RWPE2 (cell line): ENCODE results near the gene CISD1.
A peak's percentile ranks its signal among the peaks of the same experiment; 100 is the strongest.

Source experiments
- ATAC-seq: fragments of 200-7000 bp; cut with Tn5 transposase; 3 replicates; pipeline ENCODE4 v1.9.1; 2021; ENCODE audit warnings: low read depth
- DNase-seq: peaks from one replicate; pipeline ENCODE4 v3.0.0-alpha.2; 2020; ENCODE audit warnings: low spot score
- H3K27ac ChIP-seq: fragments of 450-650 bp; 2 replicates; pipeline ENCODE4 v1.5.1; 2017; ENCODE audit warnings: mild to moderate bottlenecking; ENCODE audit not compliant: poor library complexity, severe bottlenecking
- H3K27me3 ChIP-seq: fragments of 250-450 bp; sonication (Bioruptor Pico); 2 replicates; pipeline ENCODE4 v1.5.1; 2021; ENCODE audit warnings: mild to moderate bottlenecking, moderate library complexity; ENCODE audit not compliant: insufficient read depth, poor library complexity, severe bottlenecking
- H3K36me3 ChIP-seq: fragments of 250-450 bp; sonication (Bioruptor Pico); 2 replicates; pipeline ENCODE4 v1.5.1; 2020; ENCODE audit warnings: low read depth, mild to moderate bottlenecking, moderate library complexity
- H3K4me1 ChIP-seq: fragments of 250-450 bp; sonication (Bioruptor Pico); 2 replicates; pipeline ENCODE4 v1.5.1; 2021; ENCODE audit warnings: mild to moderate bottlenecking, moderate library complexity; ENCODE audit not compliant: insufficient read depth, poor library complexity, severe bottlenecking
- H3K4me3 ChIP-seq: fragments of 250-450 bp; sonication (Bioruptor Pico); 2 replicates; pipeline ENCODE4 v1.5.1; 2021; ENCODE audit warnings: mild to moderate bottlenecking, moderate library complexity; ENCODE audit not compliant: severe bottlenecking
- H3K9me3 ChIP-seq: fragments of 250-450 bp; sonication (Bioruptor Pico); 2 replicates; pipeline ENCODE4 v1.5.1; 2021; ENCODE audit warnings: mild to moderate bottlenecking, moderate library complexity; ENCODE audit not compliant: severe bottlenecking
- TF ChIP-seq, protein P1 (sequence below): fragments of 450-650 bp; IDR thresholded peaks from one replicate; pipeline ENCODE4 v1.5.1; 2017; ENCODE audit warnings: mild to moderate bottlenecking, moderate library complexity; ENCODE audit not compliant: poor library complexity, severe bottlenecking

Gene CISD1

DNA sequence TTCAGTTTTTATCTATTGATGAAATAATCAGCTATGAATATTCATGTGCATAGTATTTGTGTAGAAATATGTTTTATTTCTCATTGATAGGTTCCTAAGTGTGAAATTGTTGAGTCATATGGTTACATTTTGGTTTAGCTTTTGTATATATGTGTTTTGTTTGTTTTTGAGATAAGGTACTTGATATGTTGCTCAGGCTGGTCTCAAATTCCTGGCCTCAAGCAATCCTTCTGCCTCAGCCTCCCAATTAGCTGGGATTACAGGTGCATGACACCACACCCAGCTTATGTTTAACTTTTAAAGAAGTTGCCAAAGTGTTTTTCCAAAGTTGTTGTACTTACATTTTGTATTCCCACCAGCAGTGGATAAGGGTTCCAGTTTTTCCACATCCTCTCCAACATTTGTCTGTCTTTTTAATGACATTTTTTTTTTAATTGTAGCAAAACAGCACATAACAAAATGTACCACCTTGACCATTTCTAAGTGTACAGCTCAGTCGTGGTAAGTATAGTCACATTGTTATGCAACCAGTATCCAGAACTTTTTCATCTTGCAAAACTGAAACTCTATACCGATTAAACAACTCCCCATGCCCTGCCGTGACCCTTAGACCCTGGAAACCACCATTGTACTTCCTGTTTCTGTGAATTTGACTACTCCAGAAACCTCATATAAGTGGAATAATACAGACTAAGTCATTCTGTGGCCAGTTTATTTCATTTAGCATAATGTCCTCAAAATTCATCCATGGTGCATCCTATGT is 53.3 kb downstream of the CISD1 start:
- Histone ChIP-seq H3K36me3 (no peaks in the 10 kb centered on the region), H3K4me3 (no peak overlapping the region), H3K27ac (no peak overlapping the region), H3K27me3 (no peaks in the 10 kb centered on the region), H3K4me1 (peaks cover 6% of the 10 kb centered on the region), H3K9me3 (no peaks in the 10 kb centered on the region)
- TF ChIP-seq, protein P1, sequence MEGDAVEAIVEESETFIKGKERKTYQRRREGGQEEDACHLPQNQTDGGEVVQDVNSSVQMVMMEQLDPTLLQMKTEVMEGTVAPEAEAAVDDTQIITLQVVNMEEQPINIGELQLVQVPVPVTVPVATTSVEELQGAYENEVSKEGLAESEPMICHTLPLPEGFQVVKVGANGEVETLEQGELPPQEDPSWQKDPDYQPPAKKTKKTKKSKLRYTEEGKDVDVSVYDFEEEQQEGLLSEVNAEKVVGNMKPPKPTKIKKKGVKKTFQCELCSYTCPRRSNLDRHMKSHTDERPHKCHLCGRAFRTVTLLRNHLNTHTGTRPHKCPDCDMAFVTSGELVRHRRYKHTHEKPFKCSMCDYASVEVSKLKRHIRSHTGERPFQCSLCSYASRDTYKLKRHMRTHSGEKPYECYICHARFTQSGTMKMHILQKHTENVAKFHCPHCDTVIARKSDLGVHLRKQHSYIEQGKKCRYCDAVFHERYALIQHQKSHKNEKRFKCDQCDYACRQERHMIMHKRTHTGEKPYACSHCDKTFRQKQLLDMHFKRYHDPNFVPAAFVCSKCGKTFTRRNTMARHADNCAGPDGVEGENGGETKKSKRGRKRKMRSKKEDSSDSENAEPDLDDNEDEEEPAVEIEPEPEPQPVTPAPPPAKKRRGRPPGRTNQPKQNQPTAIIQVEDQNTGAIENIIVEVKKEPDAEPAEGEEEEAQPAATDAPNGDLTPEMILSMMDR: no peak
- ATAC-seq: peak; percentile 33; the same call in 1 of the 3 replicates
- DNase-seq: no peak

DNA sequence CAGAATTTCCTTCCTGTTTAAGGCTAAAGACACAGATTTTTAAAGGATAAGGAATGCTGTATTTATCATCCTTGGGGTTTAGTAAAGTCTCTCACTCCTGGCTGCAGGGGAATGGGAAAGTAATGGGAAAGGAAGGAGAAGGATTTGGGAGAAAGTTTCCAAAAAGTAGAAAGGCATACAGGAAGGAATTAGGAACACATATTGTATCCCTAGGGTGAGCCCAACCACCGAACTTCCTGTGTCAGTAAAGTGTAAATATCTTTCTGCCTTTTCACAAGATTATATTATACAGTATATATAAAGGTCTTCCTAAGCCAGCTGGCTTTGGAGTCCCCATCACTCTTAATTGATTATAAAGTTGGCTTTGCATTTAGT is 53.9 kb downstream of the CISD1 start:
- DNase-seq (no peak), ATAC-seq (no peak; the same call in 2 of the 3 replicates)
- no peak overlapping the region for H3K4me3 ChIP-seq
- no peaks in the 10 kb centered on the region for H3K9me3 ChIP-seq
- H3K27me3 ChIP-seq: no peaks in the 10 kb centered on the region
- H3K4me1 ChIP-seq: peaks cover 6% of the 10 kb centered on the region
- no peak overlapping the region for H3K27ac ChIP-seq
- H3K36me3 ChIP-seq: no peaks in the 10 kb centered on the region
- TF ChIP-seq, protein P1: no peak

DNA sequence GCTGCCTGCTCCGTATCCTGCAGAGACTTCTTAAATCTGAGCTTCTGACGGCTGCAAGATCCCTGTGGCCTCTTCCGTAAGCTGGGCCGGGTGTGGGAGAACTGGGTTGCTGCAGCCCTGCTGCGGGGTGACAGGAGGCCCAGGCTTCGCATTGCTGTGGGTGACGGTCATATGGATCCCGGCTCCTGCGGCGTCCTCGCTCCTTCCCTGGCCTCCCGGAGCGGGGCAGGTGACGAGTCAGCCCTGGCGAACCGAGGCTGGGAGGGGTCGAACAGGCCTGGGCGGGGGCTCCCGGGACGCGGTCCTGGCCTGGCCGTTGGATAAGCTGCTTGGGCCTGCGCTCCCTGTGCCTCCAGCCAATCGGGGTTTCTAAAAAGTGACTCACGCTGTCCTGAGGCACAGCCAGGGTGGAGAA is 58.0 kb downstream of the CISD1 start:
- TF ChIP-seq, protein P1: no peak
- Histone ChIP-seq H3K4me3 (no peak overlapping the region), H3K27me3 (no peaks in the 10 kb centered on the region), H3K36me3 (no peaks in the 10 kb centered on the region), H3K27ac (no peak overlapping the region), H3K4me1 (peaks cover 6% of the 10 kb centered on the region), H3K9me3 (no peaks in the 10 kb centered on the region)
- ATAC-seq (no peak), DNase-seq (no peak)

DNA sequence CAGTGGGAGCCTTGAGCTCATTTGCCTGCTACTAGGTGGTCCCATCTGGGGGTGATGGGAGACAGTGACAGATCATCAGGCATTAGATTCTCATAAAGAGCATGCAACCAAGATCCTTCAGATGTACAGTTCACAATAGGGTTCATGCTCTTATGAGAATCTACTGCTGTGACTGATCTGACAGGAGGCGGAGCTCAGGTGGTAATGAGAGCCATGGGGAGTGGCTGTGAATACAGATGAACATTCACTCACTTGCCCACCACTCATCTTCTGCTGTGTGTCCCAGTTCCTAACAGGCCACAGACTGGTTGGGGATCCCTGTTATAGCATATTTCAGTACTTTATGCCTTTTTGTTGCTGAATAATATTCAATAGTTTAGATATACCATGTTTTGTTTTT is 59.3 kb downstream of the CISD1 start:
- Histone ChIP-seq H3K27me3 (no peaks in the 10 kb centered on the region), H3K9me3 (no peaks in the 10 kb centered on the region), H3K27ac (no peak overlapping the region), H3K4me3 (no peak overlapping the region), H3K4me1 (no peaks in the 10 kb centered on the region), H3K36me3 (no peaks in the 10 kb centered on the region)
- DNase-seq: no peak
- no peak for ATAC-seq
- TF ChIP-seq, protein P1: no peak

DNA sequence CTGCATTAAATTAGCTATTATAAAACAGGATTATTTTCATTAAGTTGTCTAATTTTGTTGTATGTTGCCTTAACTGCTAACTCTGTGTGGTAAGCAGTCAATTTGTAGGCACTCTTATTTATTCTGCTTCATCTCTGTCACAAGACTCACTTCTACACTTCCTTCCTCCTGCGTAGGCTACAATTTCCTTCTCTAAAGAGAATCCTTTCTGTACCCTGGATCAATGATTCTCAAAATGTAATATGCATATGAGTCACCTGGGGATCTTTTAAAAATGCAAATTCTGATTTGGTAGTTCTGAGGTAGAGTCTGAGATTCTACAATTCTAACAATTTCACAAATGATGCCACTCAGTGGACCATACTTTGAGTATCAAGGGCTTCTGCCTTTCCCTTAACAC is 61.5 kb downstream of the CISD1 start:
- no peaks in the 10 kb centered on the region for H3K36me3 ChIP-seq
- TF ChIP-seq, protein P1: no peak
- DNase-seq (no peak), ATAC-seq (no peak)
- H3K4me1 ChIP-seq: no peaks in the 10 kb centered on the region
- H3K4me3 ChIP-seq: no peak overlapping the region
- H3K9me3 ChIP-seq: no peaks in the 10 kb centered on the region
- H3K27me3 ChIP-seq: no peaks in the 10 kb centered on the region
- no peak overlapping the region for H3K27ac ChIP-seq
